Suprapubic skin (tissue), 4 donors: ENCODE data around the gene NOP56.

Experiments
- CTCF ChIP-seq, 2 donors: fragments of 200-600 bp in 1 of 2; fragments of 450-650 bp in 1 of 2; sonication (generic) in 1 of 2; IDR thresholded peaks; one replicate each; pipeline ENCODE4 v1.5.1; 2016 to 2019; ENCODE audit warnings: antibody characterized with exemption in 2 of 2, mild to moderate bottlenecking in 1 of 2, moderate library complexity in 1 of 2
- POLR2A ChIP-seq, 2 donors: fragments of 450-650 bp; IDR thresholded peaks; one replicate each; pipeline ENCODE4 v1.6.1; 2017; ENCODE audit warnings: antibody characterized with exemption in 2 of 2, mild to moderate bottlenecking in 2 of 2, moderate library complexity in 2 of 2
- POLR2AphosphoS5 ChIP-seq, 3 donors: sonication (generic); formaldehyde crosslinking; IDR thresholded peaks; one replicate each; pipeline ENCODE4 v1.6.1; 2017; ENCODE audit warnings: antibody characterized with exemption in 3 of 3

- TF ChIP-seq CTCF (IDR thresholded peaks at IDR 0.05) (no peak), POLR2A (IDR thresholded peaks at IDR 0.05) (no peak), POLR2AphosphoS5 (IDR thresholded peaks at IDR 0.05) (no peak)
Observed at GRCh38 chr20:2695206-2695983, 43.0 kb downstream of the NOP56 start.
